Upper lobe of right lung (tissue), 1 donor: ENCODE results near the gene EIF4A3. TPM values are rescaled to one million over a fixed set of nuclear protein-coding genes. Genes with fewer than 3 reads are reported as not detected.

ENCODE experiments used
- ATAC-seq: fragments of 200-7000 bp; cut with Tn5 transposase; one replicate; pipeline ENCODE4 v1.9.1; 2020; ENCODE audit warnings: mild to moderate bottlenecking, moderate library complexity
- DNase-seq: peaks from one replicate; pipeline ENCODE4 v3.0.0-alpha.2; 2020
- H3K27ac ChIP-seq: fragments of 200-600 bp; one replicate; pipeline ENCODE4 v1.8.0; 2022
- H3K27me3 ChIP-seq: fragments of 200-600 bp; one replicate; pipeline ENCODE4 v1.8.0; 2022; ENCODE audit warnings: mild to moderate bottlenecking
- H3K36me3 ChIP-seq: fragments of 200-600 bp; one replicate; pipeline ENCODE4 v1.8.0; 2022
- H3K4me1 ChIP-seq: fragments of 200-600 bp; one replicate; pipeline ENCODE4 v1.8.0; 2022
- H3K4me3 ChIP-seq: fragments of 200-600 bp; one replicate; pipeline ENCODE4 v1.8.0; 2022; ENCODE audit warnings: mild to moderate bottlenecking
- H3K9me3 ChIP-seq: fragments of 200-600 bp; one replicate; pipeline ENCODE4 v1.8.0; 2022
- CTCF ChIP-seq: fragments of 200-600 bp; IDR thresholded peaks from one replicate; pipeline ENCODE4 v1.8.0; 2022; ENCODE audit warnings: antibody characterized with exemption
- intact Hi-C: fragments of 100-400 bp; cut with DNase I; formaldehyde crosslinking; loops from one replicate; pipeline ENCODE4 v1.11.0; 2022
- total RNA-seq: library from RNA; stranded (reverse); fragmentation: NEBNext Ultra II Directional; extraction: Animal tissue kit (Norgen Biotek cat#: 25700); gene quantifications from one replicate; pipeline ENCODE4 v1.2.1, GENCODE V29; 2021
- donor health status: DM: no; HTN: yes; CAD: no; lungs with severe emphysema.

The EIF4A3 gene
- total RNA-seq, 1 donor from 2014 or later = 56.0 TPM

- H3K27me3 ChIP-seq = no peaks in the 10 kb centered on the region
- DNase-seq = no peak
- TF ChIP-seq CTCF = no peak
- H3K9me3 ChIP-seq = no peaks in the 10 kb centered on the region
- H3K36me3 ChIP-seq = peaks cover 3% of the 10 kb centered on the region
- H3K4me3 ChIP-seq = no peak overlapping the region
- intact Hi-C loops = no loop called here
- H3K4me1 ChIP-seq = no peaks in the 10 kb centered on the region
- ATAC-seq = no peak
- no peak overlapping the region for H3K27ac ChIP-seq
These were observed 35.8 kb downstream of the EIF4A3 start for GRCh38 chr17:80110927-80111701.

GRCh38 chr17:80110447-80110812 lies 36.5 kb downstream of the EIF4A3 start:
- DNase-seq = no peak
- H3K36me3 ChIP-seq = peaks cover 3% of the 10 kb centered on the region

GRCh38 chr17:80109713-80110446 lies 37.0 kb downstream of the EIF4A3 start:
- TF ChIP-seq CTCF = no peak
- H3K27ac ChIP-seq = no peak overlapping the region
- peak; percentile 52 for DNase-seq
- ATAC-seq = no peak
- H3K27me3 ChIP-seq = no peaks in the 10 kb centered on the region
- intact Hi-C loops = no loop called here
- peaks cover 3% of the 10 kb centered on the region for H3K36me3 ChIP-seq
- H3K4me3 ChIP-seq = no peak overlapping the region
- no peaks in the 10 kb centered on the region for H3K4me1 ChIP-seq
- no peaks in the 10 kb centered on the region for H3K9me3 ChIP-seq

More at GRCh38 chr17:80110447-80110812, 36.5 kb downstream of the EIF4A3 start:
- Histone ChIP-seq H3K27ac (no peak overlapping the region), H3K27me3 (no peaks in the 10 kb centered on the region), H3K4me1 (no peaks in the 10 kb centered on the region), H3K9me3 (no peaks in the 10 kb centered on the region), H3K4me3 (no peak overlapping the region)
- intact Hi-C loops = no loop called here
- no peak for ATAC-seq
- no peak for TF ChIP-seq CTCF

GRCh38 chr17:80109066-80109660 lies 37.8 kb downstream of the EIF4A3 start:
- H3K27me3 ChIP-seq = no peaks in the 10 kb centered on the region
- H3K4me1 ChIP-seq = no peaks in the 10 kb centered on the region
- ATAC-seq = no peak
- TF ChIP-seq CTCF = no peak
- peaks cover 3% of the 10 kb centered on the region for H3K36me3 ChIP-seq
- intact Hi-C loops = no loop called here
- no peak for DNase-seq
- H3K27ac ChIP-seq = no peak overlapping the region
- H3K4me3 ChIP-seq = no peak overlapping the region
- no peaks in the 10 kb centered on the region for H3K9me3 ChIP-seq

- Histone ChIP-seq H3K27me3 (no peaks in the 10 kb centered on the region), H3K9me3 (no peaks in the 10 kb centered on the region), H3K36me3 (peaks cover 3% of the 10 kb centered on the region), H3K4me3 (no peak overlapping the region), H3K4me1 (no peaks in the 10 kb centered on the region), H3K27ac (no peak overlapping the region)
- TF ChIP-seq CTCF = no peak
- peak; percentile 55 for DNase-seq
- intact Hi-C loops = no loop called here
- no peak for ATAC-seq
These were observed 38.6 kb downstream of the EIF4A3 start for GRCh38 chr17:80108036-80108971.
